Right ventricle myocardium inferior (tissue), 1 donor: ENCODE results near the gene PIP5K1C. TPM values are rescaled to one million over a fixed set of nuclear protein-coding genes. Genes with fewer than 3 reads are reported as not detected.

Experiments used
- ATAC-seq: fragments of 200-7000 bp; cut with Tn5 transposase; one replicate; pipeline ENCODE4 v1.9.1; 2020; ENCODE audit warnings: mild to moderate bottlenecking, moderate library complexity
- DNase-seq: peaks from one replicate; pipeline ENCODE4 v3.0.0; 2021; ENCODE audit errors: missing footprints
- intact Hi-C: fragments of 100-400 bp; cut with DNase I; formaldehyde crosslinking; loops from one replicate; pipeline ENCODE4 v1.11.0; 2022
- total RNA-seq: library from RNA; stranded (reverse); fragmentation: NEBNext Ultra II Directional; extraction: Animal tissue kit (Norgen Biotek cat#: 25700); gene quantifications from one replicate; pipeline ENCODE4 v1.2.1, GENCODE V29; 2021
- donor health status: DM: no; HTN: yes; CAD: no; lungs with severe emphysema.

The PIP5K1C gene
- total RNA-seq, 1 donor from 2014 or later, result 34.7 TPM

- intact Hi-C loops, result no loop called here
- no peak for DNase-seq
- ATAC-seq, result no peak
Observed at GRCh38 chr19:3621689-3622088, 78.6 kb downstream of the PIP5K1C start.

GRCh38 chr19:3620817-3621547, 79.3 kb downstream of the PIP5K1C start:
- no peak for ATAC-seq
- intact Hi-C loops, result no loop called here
- DNase-seq, result no peak

- intact Hi-C loops, result no loop called here
- ATAC-seq (no peak), DNase-seq (no peak)
Observed at GRCh38 chr19:3620145-3620816, 80.0 kb downstream of the PIP5K1C start.

GRCh38 chr19:3619631-3620012, 80.6 kb downstream of the PIP5K1C start:
- DNase-seq (no peak), ATAC-seq (no peak)
- intact Hi-C loops, result loop anchor here (2.0 to 5.0 kb wide), 3 partner anchors 33 to 112 kb away; partner anchors contain the start of gene FZR1

- no peak for ATAC-seq
- no peak for DNase-seq
- intact Hi-C loops, result loop anchor here (2.0 to 5.0 kb wide), 3 partner anchors 32 to 112 kb away; partner anchors contain the start of gene FZR1
Observed at GRCh38 chr19:3618811-3619630, 81.2 kb downstream of the PIP5K1C start.

GRCh38 chr19:3618144-3618810, 82.0 kb downstream of the PIP5K1C start:
- DNase-seq, result no peak
- peak; percentile 75 for ATAC-seq
- intact Hi-C loops, result loop anchor here (2.0 to 5.0 kb wide), 3 partner anchors 31 to 111 kb away; partner anchors contain the start of gene FZR1

- no peak for DNase-seq
- intact Hi-C loops, result loop anchor here (5.0 kb wide), 1 partner anchor 110 kb away; the partner anchor contains the start of gene FZR1
- ATAC-seq, result no peak
Observed at GRCh38 chr19:3617463-3617862, 82.8 kb downstream of the PIP5K1C start.

GRCh38 chr19:3615524-3616135, 84.6 kb downstream of the PIP5K1C start:
- intact Hi-C loops, result loop anchor here (5.0 kb wide), 1 partner anchor 108 kb away; the partner anchor contains the start of gene FZR1
- ATAC-seq, result no peak
- DNase-seq, result no peak

GRCh38 chr19:3614858-3615505, 85.3 kb downstream of the PIP5K1C start:
- ATAC-seq, result no peak
- intact Hi-C loops, result loop anchor here (5.0 kb wide), 1 partner anchor 108 kb away; the partner anchor contains the start of gene FZR1
- no peak for DNase-seq

- intact Hi-C loops, result no loop called here
- ATAC-seq (no peak), DNase-seq (no peak)
Observed at GRCh38 chr19:3613818-3614661, 86.2 kb downstream of the PIP5K1C start.

GRCh38 chr19:3612901-3613741, 87.1 kb downstream of the PIP5K1C start:
- intact Hi-C loops, result no loop called here
- no peak for ATAC-seq
- DNase-seq, result no peak

- no peak for ATAC-seq
- DNase-seq, result no peak
- intact Hi-C loops, result no loop called here
Observed at GRCh38 chr19:3612330-3612729, 87.9 kb downstream of the PIP5K1C start.

- ATAC-seq, result no peak
- intact Hi-C loops, result no loop called here
- DNase-seq, result no peak
Observed at GRCh38 chr19:3611841-3612240, 88.4 kb downstream of the PIP5K1C start.

- no peak for DNase-seq
- intact Hi-C loops, result no loop called here
- no peak for ATAC-seq
Observed at GRCh38 chr19:3610745-3611717, 89.2 kb downstream of the PIP5K1C start.
